Ishikawa (cell line): ENCODE results near the gene MRPL1.

ENCODE experiments used
- CEBPB ChIP-seq: IDR thresholded peaks from 2 replicates; pipeline ENCODE4 v1.6.1; 2012
- CREB1 ChIP-seq: IDR thresholded peaks from 2 replicates; pipeline ENCODE4 v1.6.1; 2012; ENCODE audit warnings: low read depth
- EGR1 ChIP-seq: IDR thresholded peaks from 2 replicates; pipeline ENCODE4 v1.6.1; 2012
- EP300 ChIP-seq: IDR thresholded peaks from 2 replicates; pipeline ENCODE4 v1.6.1; 2012; ENCODE audit warnings: borderline replicate concordance
- FOXM1 ChIP-seq: IDR thresholded peaks from 2 replicates; pipeline ENCODE4 v1.6.1; 2012; ENCODE audit warnings: low read depth, borderline replicate concordance
- NFIC ChIP-seq: IDR thresholded peaks from 2 replicates; pipeline ENCODE4 v1.6.1; 2012
- RAD21 ChIP-seq: IDR thresholded peaks from 2 replicates; pipeline ENCODE4 v1.6.1; 2012; ENCODE audit warnings: low read depth
- TAF1 ChIP-seq: IDR thresholded peaks from 2 replicates; pipeline ENCODE4 v1.6.1; 2012; ENCODE audit warnings: low read depth, mild to moderate bottlenecking
- TCF12 ChIP-seq: IDR thresholded peaks from 2 replicates; pipeline ENCODE4 v1.6.1; 2012; ENCODE audit warnings: low read depth
- TEAD4 ChIP-seq: IDR thresholded peaks from 2 replicates; pipeline ENCODE4 v1.6.1; 2012
- USF1 ChIP-seq: IDR thresholded peaks from 2 replicates; pipeline ENCODE4 v1.6.1; 2012
- YY1 ChIP-seq: IDR thresholded peaks from 2 replicates; pipeline ENCODE4 v1.6.1; 2012; ENCODE audit warnings: low read depth
- ZBTB7A ChIP-seq: IDR thresholded peaks from 2 replicates; pipeline ENCODE4 v1.6.1; 2012; ENCODE audit warnings: low read depth
- TF ChIP-seq, protein P1 (sequence below): IDR thresholded peaks from 2 replicates; pipeline ENCODE4 v1.6.1; 2012
- TF ChIP-seq, protein P2 (sequence below): IDR thresholded peaks from 2 replicates; pipeline ENCODE4 v1.6.1; 2012; ENCODE audit warnings: low read depth, mild to moderate bottlenecking

Gene MRPL1

DNA sequence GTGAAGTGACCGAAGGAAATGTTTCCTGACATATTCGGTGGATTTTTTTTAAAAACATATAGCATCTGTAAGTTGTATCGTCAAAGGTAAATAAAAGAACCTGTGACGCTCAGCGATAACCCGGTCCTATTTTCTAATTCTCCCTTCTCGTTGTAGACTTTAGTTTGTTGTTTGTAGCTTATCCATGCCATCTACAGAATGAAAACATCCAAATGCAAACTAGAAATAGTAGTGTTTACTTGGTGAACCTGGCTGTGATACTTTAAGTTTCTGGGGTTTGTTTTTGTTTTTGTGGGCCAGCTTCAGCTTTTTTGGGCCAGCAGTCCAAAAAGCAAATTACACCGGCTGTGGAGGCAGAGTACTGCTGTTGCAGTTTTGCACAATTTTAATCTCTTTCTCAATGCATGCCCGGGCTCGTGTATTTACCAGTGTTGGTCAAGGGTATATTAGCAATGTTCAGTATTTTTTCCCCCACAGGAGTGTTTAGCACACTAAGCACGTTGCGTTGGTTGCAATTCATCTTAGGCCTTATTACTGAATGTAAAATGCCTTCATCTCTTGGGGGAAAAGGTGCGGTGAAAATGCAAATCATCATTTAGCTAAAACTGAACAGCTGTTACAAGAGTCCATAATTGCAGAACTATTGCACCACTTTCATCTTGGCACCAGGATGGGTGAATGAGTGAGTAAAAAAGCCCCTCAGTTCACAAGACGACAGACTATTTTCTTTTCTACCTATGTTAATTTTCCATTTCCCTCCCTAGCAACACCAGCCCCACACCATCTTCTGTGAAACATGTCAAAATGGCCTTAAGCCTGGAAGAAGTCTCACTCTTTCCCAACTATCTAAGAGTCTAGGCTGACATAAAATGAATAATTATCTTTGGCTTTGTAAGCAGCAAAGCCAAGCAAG is 41.7 kb upstream of the MRPL1 start:
- TF ChIP-seq TCF12 (no peak), ZBTB7A (no peak), USF1 (no peak), EP300 (no peak), TEAD4 (no peak), EGR1 (no peak), CEBPB (no peak; the same call in 1 of the 2 replicates), FOXM1 (no peak), YY1 (no peak), RAD21 (no peak), NFIC (no peak), CREB1 (no peak), TAF1 (no peak)
- TF ChIP-seq, protein P1, sequence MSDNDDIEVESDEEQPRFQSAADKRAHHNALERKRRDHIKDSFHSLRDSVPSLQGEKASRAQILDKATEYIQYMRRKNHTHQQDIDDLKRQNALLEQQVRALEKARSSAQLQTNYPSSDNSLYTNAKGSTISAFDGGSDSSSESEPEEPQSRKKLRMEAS = no peak
- TF ChIP-seq, protein P2, sequence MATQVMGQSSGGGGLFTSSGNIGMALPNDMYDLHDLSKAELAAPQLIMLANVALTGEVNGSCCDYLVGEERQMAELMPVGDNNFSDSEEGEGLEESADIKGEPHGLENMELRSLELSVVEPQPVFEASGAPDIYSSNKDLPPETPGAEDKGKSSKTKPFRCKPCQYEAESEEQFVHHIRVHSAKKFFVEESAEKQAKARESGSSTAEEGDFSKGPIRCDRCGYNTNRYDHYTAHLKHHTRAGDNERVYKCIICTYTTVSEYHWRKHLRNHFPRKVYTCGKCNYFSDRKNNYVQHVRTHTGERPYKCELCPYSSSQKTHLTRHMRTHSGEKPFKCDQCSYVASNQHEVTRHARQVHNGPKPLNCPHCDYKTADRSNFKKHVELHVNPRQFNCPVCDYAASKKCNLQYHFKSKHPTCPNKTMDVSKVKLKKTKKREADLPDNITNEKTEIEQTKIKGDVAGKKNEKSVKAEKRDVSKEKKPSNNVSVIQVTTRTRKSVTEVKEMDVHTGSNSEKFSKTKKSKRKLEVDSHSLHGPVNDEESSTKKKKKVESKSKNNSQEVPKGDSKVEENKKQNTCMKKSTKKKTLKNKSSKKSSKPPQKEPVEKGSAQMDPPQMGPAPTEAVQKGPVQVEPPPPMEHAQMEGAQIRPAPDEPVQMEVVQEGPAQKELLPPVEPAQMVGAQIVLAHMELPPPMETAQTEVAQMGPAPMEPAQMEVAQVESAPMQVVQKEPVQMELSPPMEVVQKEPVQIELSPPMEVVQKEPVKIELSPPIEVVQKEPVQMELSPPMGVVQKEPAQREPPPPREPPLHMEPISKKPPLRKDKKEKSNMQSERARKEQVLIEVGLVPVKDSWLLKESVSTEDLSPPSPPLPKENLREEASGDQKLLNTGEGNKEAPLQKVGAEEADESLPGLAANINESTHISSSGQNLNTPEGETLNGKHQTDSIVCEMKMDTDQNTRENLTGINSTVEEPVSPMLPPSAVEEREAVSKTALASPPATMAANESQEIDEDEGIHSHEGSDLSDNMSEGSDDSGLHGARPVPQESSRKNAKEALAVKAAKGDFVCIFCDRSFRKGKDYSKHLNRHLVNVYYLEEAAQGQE = no peak

- TF ChIP-seq ZBTB7A = no peak
- no peak for TF ChIP-seq FOXM1
- TF ChIP-seq, protein P2 = no peak
Observed at GRCh38 chr4:77821775-77822174, 40.9 kb upstream of the MRPL1 start.

DNA sequence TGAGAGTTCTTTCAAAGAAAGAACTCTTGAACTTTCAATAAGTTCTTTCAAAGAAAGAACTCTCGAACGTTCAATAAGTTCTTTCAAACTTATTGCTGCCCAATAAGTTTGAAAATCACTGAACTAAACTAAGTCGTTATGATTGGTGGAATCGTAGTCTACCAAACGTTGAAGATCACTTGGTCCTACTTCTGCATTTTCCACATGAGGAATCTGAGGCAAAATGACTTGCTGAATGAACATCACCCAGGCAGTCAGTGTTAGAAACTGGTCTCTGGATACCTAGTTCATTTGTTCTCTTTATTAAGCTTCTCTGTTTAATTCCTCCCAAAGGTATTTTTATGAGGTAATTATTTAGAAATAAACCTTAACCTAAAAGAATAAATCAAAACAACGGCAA is 36.4 kb upstream of the MRPL1 start:
- TF ChIP-seq FOXM1 (no peak), TEAD4 (no peak), NFIC (no peak), EP300 (no peak), TAF1 (no peak), TCF12 (no peak), EGR1 (no peak), CREB1 (no peak), RAD21 (no peak), ZBTB7A (no peak), CEBPB (no peak), USF1 (no peak), YY1 (no peak)
- TF ChIP-seq, protein P1 = no peak
- TF ChIP-seq, protein P2 = no peak

DNA sequence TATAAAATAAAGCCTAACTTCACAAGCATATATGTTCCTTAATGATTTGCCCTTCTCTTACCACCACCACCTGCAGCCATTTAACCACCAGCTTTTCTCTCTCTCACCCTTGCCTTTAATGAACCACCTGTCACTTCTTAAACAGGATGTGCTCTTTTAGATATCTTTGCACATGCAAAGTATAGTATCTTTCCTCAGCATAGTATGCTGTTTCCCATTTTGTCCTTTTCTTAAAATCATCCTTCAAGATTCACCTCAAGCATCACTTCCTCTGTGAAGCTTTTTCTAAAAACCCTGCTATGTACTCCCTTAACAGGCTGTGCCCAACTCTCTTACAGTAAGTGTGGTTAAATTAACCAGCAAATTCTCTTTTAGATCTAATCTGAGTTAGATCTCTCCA is 35.3 kb upstream of the MRPL1 start:
- TF ChIP-seq NFIC = no peak
- TF ChIP-seq, protein P2 = no peak
- TF ChIP-seq, protein P1 = no peak
- no peak for TF ChIP-seq YY1
- no peak for TF ChIP-seq TCF12
- no peak for TF ChIP-seq EGR1
- no peak for TF ChIP-seq USF1
- no peak for TF ChIP-seq CEBPB
- no peak for TF ChIP-seq EP300
- TF ChIP-seq FOXM1 = no peak
- TF ChIP-seq CREB1 = no peak
- TF ChIP-seq TEAD4 = no peak
- TF ChIP-seq ZBTB7A = no peak
- no peak for TF ChIP-seq TAF1
- TF ChIP-seq RAD21 = no peak
